HG03439 (cell line): ENCODE results near the gene AIPL1.
"Not testable (repeated sequence)": the region's sequence is repeated elsewhere in the genome, so short reads cannot be mapped to it uniquely, and the experiment has no call there.

Source experiments
- ATAC-seq: cut with Tn5 transposase; IDR thresholded peaks from one replicate; pipeline ENCODE4 v1.9.1; 2021; ENCODE audit warnings: mild to moderate bottlenecking, moderate library complexity; ENCODE audit not compliant: unreplicated experiment

Gene AIPL1, protein sequence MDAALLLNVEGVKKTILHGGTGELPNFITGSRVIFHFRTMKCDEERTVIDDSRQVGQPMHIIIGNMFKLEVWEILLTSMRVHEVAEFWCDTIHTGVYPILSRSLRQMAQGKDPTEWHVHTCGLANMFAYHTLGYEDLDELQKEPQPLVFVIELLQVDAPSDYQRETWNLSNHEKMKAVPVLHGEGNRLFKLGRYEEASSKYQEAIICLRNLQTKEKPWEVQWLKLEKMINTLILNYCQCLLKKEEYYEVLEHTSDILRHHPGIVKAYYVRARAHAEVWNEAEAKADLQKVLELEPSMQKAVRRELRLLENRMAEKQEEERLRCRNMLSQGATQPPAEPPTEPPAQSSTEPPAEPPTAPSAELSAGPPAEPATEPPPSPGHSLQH

DNA sequence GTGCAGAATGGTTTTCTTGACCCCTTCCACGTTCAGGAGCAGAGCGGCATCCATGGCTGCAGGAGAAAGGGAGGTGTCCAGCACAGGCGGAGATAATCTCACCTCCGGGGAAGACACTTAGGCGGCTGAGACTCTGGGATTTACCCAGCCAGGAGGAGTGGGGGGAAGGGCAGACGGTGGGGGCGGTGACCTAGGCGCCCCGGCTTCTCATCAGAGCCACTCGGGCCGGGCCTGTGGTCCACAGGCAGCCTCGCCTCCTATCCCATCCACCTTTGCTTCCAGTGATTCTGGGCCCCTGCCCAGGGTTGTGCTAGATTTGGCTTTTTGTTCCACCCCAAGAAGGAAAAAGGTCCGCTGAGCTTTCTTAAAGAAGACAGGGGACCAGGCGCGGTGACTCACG is at the start of gene AIPL1:
TSS of gene AIPL1 (minus strand) at position 71 of the 400 bp plus-strand sequence. CDS start at position 54, 17 bp downstream.
- ATAC-seq = no peak

DNA sequence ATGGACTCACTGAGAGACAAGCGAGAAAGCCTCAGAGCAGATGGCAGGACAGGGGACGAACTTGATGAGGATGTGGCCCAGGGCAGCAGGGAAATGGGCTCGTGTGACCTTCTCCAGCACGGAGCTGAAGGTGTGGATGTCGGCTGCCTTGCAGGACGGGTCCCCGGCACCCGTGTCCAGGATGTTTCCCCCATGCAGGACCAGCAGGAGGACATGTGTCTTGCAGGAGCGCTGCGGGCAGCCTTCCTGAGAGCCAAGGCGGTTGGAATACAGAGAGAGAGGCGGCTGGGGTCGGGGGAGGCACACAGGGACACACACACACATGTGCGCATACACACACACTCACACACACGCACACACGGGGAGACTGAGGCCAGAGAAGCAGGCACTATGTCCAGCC is 48.6 kb upstream of the AIPL1 start:
- ATAC-seq = no peak

DNA sequence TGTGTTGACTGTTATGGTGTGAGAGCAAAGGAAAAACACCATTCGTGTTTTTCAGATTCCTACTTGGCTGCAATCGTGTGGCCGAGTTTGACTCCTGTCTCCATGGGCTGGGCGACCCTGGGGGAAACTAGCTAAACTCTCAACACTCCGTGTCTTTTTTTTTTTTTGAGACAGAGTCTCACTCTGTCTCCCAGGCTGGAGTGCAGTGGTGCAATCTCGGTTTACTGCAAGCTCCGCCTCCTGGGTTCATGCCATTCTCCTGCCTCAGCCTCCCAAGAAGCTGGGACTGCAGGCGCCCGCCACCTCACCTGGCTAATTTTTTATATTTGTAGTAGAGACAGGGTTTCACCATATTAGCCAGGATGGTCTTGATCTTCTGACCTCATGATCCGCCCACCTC is 47.9 kb upstream of the AIPL1 start:
- ATAC-seq = not testable (repeated sequence)

DNA sequence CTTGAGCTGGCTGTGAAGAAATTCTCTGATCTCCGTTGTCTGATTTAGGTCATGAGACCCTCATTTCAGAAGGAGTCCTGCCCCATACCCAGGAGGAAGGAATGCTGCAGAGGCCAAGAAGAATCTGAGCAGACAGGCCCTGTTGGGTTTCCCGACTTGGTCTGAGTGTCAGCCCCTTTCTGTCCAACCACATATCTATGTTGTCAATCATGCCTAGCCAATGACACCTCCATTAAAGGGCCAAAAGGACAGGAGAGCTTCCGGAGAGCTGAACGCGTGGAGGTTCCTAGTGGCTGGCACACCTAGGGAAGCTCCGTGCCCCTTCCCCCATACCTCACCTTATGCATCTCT is 47.2 kb upstream of the AIPL1 start:
- no peak for ATAC-seq

DNA sequence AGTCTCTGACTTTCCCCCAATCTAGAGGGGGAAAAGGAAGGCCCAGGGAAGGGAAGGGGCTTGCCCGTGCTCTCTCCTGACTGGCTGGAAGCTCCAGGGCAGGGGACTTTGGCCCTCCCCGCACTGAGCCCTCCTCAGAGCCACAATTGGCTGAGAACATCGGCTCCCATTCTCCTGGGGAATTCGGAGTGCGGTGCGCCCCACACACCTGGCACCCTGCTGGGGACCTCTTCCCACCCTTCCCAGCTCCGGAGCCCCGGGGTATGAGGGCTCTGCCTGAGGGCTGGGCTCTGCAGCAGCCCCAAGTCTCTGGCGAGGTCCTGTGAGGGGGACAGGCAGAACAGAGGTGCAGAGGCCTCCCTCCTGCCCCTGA is 45.4 kb upstream of the AIPL1 start:
- ATAC-seq = no peak

DNA sequence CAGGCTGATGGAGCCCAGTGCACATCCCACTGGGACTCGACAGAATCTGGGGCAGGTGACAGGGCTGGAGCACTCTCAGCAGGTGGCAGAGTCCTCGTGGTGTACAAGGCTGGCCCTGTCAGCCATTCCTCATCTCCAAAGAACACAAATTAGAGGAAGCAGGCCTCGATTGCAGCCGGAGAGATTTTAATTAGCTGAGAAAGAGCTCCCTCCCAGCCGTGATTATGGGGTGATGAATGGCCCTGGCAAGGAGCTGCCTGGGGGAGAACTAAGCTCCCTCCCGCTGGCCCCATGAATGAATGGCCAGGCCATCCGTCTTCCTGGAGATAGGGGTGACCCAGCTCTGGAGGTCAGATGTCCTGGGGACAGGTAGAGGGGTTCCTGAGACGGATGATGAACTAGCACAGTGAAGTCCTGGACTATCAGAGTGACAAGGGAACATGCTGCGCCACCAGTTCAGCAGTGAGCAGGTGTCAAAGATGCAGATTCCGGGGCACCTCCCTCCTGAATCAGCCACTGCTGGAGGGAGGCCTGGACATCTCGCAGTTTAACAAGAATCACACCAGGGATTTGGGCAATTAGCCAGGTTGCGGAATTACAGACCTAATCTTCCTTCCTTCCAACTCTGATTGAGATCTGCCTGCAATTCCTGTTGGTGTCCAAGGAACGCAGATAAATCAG is 44.8 kb upstream of the AIPL1 start:
- ATAC-seq = no peak

DNA sequence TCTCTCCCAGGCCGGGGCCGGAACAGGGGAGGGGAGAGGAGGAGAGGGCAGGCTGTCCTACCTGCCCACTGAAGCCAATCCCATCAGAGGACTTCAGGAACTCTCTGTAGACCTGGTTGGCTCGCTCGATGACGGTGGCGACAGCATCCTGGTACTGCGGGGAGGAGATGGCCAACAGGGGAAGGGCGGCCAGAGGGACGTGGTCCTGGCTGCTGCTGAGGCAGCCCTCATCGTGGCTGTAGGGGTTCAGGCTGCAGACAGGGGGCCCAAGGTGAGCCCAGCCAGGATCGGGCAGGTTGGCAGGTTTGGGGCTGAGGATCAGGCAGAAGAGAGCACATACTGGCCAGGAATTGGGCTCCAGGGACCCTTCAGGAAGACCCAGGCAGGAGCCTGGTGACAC is 43.6 kb upstream of the AIPL1 start:
- no peak for ATAC-seq

DNA sequence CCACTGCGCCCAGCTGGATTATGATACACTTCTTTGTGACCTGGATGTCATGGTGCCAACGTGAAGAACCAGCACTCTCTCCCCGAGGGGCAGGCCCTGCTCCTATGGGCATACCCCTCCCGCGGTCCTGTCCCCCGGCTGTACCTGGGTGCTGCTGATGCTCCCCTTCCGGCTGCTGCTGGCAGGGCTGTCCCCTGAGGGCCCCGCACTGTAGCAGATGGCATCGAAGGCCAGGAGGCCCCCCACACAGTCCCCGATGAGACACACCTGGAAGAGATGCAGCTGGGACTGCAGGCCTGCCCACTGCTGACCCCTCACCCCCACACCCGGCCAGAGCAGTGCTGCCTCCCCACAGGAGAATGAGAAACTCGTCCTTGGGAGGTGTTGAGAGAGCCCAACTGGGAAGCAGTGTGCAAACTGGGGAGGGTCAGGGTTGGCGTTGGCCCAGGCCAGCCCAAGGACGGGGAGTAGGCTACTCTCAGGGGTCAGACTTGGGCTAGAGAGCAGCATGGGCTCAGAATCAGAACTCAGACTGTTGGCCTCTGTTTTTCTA is 43.0 kb upstream of the AIPL1 start:
- ATAC-seq = no peak

DNA sequence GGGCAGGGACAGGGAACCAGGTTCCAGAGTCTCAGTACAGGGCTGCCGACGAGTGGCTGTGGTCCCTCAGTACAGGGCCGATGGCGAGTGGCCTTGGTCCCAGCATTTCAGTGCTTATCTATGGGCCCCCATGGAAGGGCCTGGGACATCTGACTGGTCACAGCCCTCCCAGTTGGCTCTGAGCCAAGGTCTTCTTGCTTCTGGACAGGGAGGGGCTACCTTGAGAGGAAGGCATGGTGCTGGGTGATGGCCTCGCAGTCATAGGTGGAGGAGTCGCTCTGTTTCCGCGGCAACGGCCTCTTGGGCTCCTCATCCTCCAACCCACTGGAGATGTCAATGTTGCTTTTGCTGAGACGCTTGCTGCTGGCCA is 41.9 kb upstream of the AIPL1 start:
- ATAC-seq = no peak

DNA sequence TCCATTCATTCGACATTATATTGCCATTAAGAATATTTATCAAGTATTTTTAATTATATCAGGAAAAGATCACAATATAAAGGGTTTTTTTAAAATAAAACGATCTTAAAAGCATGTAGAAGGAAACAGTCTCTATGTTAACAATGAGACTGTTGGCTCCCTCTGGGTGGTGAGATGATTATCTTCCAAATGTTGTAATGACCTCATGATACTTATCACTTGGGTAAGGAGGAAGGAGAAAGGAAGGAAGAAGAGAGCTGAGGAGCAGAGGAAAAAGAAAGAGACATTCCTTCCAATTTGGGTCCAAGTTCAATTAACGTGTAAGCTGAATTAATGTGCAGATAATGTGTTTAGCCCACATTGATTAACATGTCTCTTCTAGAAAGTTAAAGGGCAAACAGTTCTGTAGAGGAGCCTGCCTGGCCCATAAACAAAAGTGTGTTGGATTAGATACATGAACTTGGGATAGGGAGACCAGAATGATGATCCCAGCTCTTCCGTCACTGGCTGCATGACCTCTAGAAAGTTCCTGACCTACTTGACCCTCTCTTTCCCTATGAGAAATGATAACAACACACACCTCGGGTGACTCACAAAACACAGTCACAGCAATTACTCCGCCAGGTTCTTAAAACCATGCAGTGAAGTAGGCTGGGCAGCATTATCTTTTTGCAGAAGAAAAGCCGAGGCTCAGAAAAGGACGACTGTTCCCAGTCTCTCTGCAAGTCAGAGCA is 41.3 kb upstream of the AIPL1 start:
- no peak for ATAC-seq

DNA sequence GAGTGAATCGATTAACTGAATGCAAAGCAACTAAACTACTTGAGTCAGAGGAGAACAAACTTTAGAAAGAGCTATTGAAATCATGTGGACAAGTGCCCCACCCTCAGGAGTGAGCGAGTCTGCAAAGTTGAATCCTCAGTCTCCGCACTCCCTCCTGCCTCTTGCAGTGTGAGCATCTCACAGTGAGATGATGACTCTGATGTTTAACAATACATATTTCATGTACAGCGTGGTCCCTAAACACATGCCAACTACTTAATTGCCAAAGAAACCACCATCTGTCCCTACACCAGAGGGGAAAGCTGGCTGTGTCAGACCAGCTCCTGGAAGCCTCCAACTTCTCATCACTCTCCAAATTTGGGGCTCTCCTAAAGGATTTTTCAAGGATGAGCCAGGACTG is 40.5 kb upstream of the AIPL1 start:
- ATAC-seq = no peak

DNA sequence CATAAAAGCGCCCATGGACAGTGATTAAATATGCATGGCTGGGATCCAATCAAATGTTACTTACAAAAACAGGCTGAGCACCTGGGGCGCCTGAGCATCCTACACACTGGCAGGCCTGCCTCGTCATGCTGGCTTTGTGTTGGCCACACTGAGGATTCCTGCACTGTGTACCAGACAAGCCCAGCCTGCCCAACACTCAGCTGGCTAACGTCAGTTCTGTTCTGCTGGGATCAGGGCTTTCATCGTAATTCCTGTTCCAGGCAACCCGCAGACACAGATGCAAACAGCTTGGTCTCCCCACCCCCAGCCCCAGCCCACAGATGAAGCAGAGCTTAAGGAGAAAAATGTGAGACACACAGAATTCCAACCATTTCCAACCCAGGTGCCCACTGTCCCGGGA is 40.0 kb upstream of the AIPL1 start:
- ATAC-seq = no peak

DNA sequence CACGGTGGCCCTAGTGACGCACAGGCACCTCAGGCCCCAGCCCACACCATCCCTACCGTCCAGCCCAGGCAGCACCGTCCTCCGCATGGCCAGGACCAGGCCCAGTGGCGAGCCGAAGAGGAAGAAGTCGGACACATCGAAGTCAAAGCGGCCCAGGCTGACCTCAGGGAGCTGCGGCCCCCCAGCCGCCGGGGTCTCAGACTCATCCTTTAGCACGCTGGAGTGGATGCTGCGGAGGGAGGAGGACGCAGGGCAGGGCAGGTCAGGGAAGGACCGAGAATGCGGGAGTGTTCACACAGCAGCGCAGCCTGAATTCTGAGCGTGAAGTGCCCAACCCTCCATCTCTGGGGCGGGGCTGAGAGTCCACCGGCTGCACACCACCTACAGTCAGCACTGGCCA is 39.5 kb upstream of the AIPL1 start:
- ATAC-seq = no peak

DNA sequence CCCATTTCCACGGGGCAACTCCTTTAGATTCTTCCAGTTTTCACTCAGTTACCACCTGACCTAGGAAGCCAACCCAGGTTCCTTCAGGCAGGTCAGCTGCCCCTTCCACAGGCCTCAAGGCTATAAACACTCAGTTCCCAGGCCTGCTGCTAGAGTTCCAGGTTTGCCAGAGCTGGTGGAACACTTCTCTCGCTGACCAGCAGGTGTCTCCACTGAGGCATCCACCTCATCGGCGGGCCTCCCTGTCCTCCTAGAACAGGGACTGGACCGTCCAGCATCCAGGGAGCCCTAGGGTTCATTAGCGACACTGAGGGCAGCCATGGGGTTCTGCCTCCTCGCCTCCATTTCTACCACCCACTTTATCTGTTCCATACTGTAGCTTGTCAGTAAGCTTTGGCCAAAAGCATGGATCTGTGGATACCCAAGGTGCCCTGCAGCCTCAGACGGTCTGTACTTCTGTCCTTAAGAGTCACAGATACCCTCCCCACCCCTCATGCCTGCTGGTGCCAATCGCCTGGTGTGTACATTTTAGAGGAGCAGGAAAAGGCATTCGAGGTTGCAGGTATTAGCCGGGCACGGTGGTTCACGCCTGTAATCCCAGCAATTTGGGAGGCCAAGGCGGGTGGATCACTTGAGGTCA is 38.3 kb upstream of the AIPL1 start:
- no peak for ATAC-seq

DNA sequence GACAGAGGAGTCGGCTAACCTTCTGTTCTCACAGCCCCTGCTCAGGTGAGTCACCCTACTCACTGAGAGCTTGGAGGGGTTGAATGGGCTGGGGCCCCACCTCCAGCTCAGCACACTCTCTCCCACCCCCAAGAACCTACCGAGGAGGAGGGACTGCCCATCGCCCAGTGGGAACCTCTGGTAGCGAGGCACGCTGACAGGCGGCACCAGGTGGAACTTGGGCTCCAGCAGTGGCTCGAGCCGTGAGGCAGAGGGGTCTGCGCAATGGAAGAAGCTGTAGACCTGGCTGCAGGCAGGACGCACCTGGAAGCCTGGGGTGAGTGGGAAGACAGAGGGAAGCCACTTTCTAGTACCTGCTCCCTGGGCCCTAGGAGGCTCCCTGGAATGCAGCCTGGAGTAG is 37.6 kb upstream of the AIPL1 start:
- no peak for ATAC-seq

DNA sequence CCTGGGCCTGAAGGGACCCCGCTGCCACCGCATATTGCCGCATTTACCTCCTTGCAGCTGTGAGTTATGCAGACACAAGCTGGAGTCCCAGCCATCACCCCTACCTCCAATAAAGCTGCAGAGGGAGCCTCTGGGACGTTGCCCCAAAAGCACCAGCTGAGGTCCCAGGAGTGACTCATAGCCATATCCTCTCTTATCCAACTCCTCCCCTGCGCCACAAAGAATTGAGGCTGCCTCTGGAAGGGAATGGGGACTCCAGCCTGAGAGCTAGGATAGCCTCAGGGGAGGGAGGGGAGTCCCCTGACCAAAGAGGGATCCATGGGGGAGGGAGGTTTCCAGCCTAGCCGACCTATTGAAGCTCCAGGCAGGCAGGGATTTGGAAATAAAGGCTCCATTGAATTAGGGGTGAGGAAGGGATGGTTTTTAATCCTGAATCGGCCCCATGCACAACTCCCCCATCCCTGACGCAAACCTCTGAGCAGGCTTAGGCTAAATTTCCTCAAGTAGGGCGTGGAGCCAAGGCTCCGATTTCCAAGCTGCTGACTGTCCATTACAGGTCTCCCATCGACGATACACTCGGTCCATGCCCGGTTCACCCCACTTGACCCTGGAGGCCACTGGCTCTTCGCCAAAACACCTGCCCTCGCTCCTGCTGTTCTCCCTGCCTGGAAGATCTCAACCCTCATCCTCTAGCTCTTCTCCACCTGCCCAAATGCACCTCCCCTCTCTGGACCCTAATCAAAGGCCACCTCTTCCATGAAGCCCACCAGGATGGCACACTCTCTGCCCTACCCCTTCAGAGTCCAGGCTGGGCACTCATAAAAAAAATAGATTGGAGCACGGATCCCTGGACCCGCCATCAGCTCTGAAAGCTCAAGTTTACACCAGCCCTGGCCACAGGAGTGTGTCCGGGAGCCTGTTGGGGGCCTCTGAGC is 36.9 kb upstream of the AIPL1 start:
- ATAC-seq = no peak

DNA sequence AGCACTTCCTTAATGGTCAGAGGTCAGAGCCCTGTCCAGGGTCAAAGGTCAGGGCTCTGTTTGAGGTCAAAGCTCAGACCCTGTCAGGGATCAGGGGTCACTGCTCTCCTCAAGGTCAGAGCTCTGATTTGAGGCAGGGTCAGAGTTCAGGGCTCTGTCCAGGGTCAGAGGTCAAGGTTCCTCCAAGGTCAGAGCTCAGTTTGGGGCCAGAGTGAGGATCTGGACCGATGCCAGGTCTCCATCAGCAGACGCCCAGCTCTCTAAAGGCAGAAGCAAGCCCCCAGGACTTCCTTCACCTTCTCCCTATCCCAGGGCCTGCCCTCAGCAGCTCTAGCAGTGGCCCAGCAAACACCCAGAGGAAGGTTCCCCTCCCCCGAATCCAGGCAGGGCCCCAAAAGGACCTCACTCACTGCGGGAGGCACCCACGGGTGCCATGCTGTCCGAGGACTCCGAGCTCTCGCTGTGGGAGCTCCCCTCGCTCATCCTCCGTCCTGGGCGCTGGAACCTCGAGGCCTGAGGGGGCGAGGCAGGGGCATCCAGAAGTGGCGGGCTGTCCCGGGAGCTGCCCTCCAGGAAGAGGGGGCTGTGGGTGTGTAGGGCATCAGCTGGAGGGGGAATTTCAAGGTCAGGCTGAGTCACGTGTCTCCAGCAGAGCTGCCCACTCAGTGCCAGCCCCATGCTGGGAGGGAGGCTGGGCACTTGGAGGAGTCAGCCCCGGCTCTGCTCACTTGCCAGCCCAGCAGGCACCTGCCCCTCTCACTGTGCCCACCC is 36.0 kb upstream of the AIPL1 start:
- no peak for ATAC-seq

DNA sequence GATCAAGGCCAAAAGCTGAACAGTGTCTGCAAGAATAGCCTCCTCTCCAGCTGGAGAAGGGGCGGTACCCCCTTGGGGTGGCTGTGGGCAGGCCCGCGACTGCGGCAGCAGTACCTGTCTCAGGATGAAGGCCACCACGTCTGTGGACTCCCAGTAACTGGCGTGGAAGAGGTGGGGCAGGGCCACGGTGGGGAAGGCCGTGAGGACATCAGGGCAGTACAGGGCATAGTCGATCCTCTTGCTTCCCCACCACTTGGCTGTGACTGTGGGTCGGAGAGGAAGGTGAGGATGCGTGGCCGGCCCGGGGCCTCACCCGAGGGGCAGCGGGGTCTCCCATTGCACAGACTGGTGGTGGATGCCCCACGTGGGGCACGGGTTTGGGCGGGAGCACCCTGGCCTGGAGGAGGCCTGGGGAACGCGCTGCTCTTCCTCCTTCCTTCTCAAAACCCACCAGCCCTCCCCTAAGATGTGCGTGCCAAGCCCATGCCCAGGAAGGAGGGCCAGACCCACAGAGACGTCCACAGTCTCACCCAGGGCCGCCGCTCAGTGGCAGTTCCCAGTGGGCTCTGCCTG is 35.3 kb upstream of the AIPL1 start:
- ATAC-seq = no peak
